ENCODE data around the gene KPNA3. TPM values are rescaled to one million over a fixed set of nuclear protein-coding genes. Genes with fewer than 3 reads are reported as not detected.

KPNA3 gene
- total and polyA plus RNA-seq, 7 experiments from 2014 or later, result 17.0 to 38.7 (median 19.6) TPM

- H3K27me3 ChIP-seq (ENCODE audit: control insufficient read depth in 2 of 2, insufficient read depth in 2 of 2, low read length in 2 of 2), result no peaks in the 10 kb centered on the region
- Mint-ChIP-seq H3K9me3 (no peaks in the 10 kb centered on the region), H3K4me3 (no peak overlapping the region), H3K36me3 (peaks cover 0 to 11% (median 6%) of the 10 kb centered on the region in 5 donors), H3K4me1 (peaks cover 26 to 92% (median 79%) of the 10 kb centered on the region in 7 donors), H3K27ac (no peak overlapping the region), H3K27me3 (no peaks in the 10 kb centered on the region)
- intact Hi-C loops (cut with micrococcal nuclease), result no loop called here
- no peak overlapping the region for H3K4me3 ChIP-seq (ENCODE audit: low read length)
- DNase-seq, result no peak
- no peaks in the 10 kb centered on the region for H3K9me3 ChIP-seq (ENCODE audit: control insufficient read depth in 2 of 3, low read length in 3 of 3)
- no peak for ATAC-seq
- H3K4me1 ChIP-seq (ENCODE audit: control insufficient read depth in 2 of 2, insufficient read depth in 2 of 2, low read length in 2 of 2), result peaks cover 0 to 6% of the 10 kb centered on the region in 2 donors
- H3K27ac ChIP-seq (ENCODE audit: low read depth, low read length), result no peak overlapping the region
- ChIA-PET CTCF (interaction anchor here (0.6 kb wide), 1 partner anchor 127 kb away, joined by 3 read pairs; no protein-coding TSS in a partner anchor), POLR2A (interaction anchor here (2.2 kb wide), 1 partner anchor 10 kb away, joined by 7 read pairs; the partner anchor contains the start of gene KPNA3)
- no peaks in the 10 kb centered on the region for H3K36me3 ChIP-seq (ENCODE audit: control insufficient read depth in 2 of 3, insufficient read depth in 3 of 3, low read length in 3 of 3)
Measured at GRCh38 chr13:49781806-49782205, 10.7 kb downstream of the KPNA3 start.

GRCh38 chr13:49779721-49780120, 12.8 kb downstream of the KPNA3 start:
- POLR2A ChIA-PET, result interaction anchor here (1.0 kb wide), 1 partner anchor 12 kb away, joined by 4 read pairs; no protein-coding TSS in a partner anchor
- no peaks in the 10 kb centered on the region for H3K27me3 Mint-ChIP-seq
- ATAC-seq (no peak), DNase-seq (no peak)
- Histone ChIP-seq H3K27ac (ENCODE audit: low read depth, low read length) (no peak overlapping the region), H3K4me3 (ENCODE audit: low read length) (no peak overlapping the region), H3K9me3 (ENCODE audit: control insufficient read depth in 2 of 3, low read length in 3 of 3) (no peaks in the 10 kb centered on the region), H3K4me1 (ENCODE audit: control insufficient read depth in 2 of 2, insufficient read depth in 2 of 2, low read length in 2 of 2) (peaks cover 0 to 6% of the 10 kb centered on the region in 2 donors), H3K27me3 (ENCODE audit: control insufficient read depth in 2 of 2, insufficient read depth in 2 of 2, low read length in 2 of 2) (no peaks in the 10 kb centered on the region), H3K36me3 (ENCODE audit: control insufficient read depth in 2 of 3, insufficient read depth in 3 of 3, low read length in 3 of 3) (no peaks in the 10 kb centered on the region)
- H3K27ac Mint-ChIP-seq, result no peak overlapping the region
- no peaks in the 10 kb centered on the region for H3K9me3 Mint-ChIP-seq
- intact Hi-C loops (cut with micrococcal nuclease), result no loop called here
- H3K4me3 Mint-ChIP-seq, result peak overlapping the region in 5 of 10 donors; percentile 1 to 30 (median 2)
- peaks cover 18 to 85% (median 72%) of the 10 kb centered on the region in 7 donors for H3K4me1 Mint-ChIP-seq
- CTCF ChIA-PET, result interaction anchor here (0.7 kb wide), 1 partner anchor 9 kb away, joined by 3 read pairs; no protein-coding TSS in a partner anchor
- peaks cover 0 to 4% (median 3%) of the 10 kb centered on the region in 5 donors for H3K36me3 Mint-ChIP-seq

- H3K36me3 ChIP-seq (ENCODE audit: control insufficient read depth in 2 of 3, insufficient read depth in 3 of 3, low read length in 3 of 3), result no peaks in the 10 kb centered on the region
- Mint-ChIP-seq H3K4me3 (peak overlapping the region in 4 of 10 donors; percentile 6 to 49 (median 10)), H3K9me3 (no peaks in the 10 kb centered on the region), H3K36me3 (peaks cover 0 to 5% (median 0%) of the 10 kb centered on the region in 5 donors), H3K4me1 (peaks cover 19 to 80% (median 65%) of the 10 kb centered on the region in 7 donors), H3K27ac (peak overlapping the region in 3 of 9 donors; percentile 8 to 69 (median 40)), H3K27me3 (no peaks in the 10 kb centered on the region)
- H3K9me3 ChIP-seq (ENCODE audit: control insufficient read depth in 2 of 3, low read length in 3 of 3), result no peaks in the 10 kb centered on the region
- no peak for ATAC-seq
- ChIA-PET CTCF (interaction anchor here (0.7 kb wide), 1 partner anchor 107 kb away, joined by 3 read pairs; no protein-coding TSS in a partner anchor), POLR2A (interaction anchor here (0.7 kb wide), 1 partner anchor 66 kb away, joined by 3 read pairs; no protein-coding TSS in a partner anchor)
- DNase-seq, result no peak
- no peak overlapping the region for H3K27ac ChIP-seq (ENCODE audit: low read depth, low read length)
- no peak overlapping the region for H3K4me3 ChIP-seq (ENCODE audit: low read length)
- H3K27me3 ChIP-seq (ENCODE audit: control insufficient read depth in 2 of 2, insufficient read depth in 2 of 2, low read length in 2 of 2), result no peaks in the 10 kb centered on the region
- peaks cover 0 to 6% of the 10 kb centered on the region in 2 donors for H3K4me1 ChIP-seq (ENCODE audit: control insufficient read depth in 2 of 2, insufficient read depth in 2 of 2, low read length in 2 of 2)
- intact Hi-C loops (cut with micrococcal nuclease), result loop anchor here in 1 of 2 donors (2.0 kb wide), 1 partner anchor 19 kb away; no protein-coding TSS in a partner anchor
Measured at GRCh38 chr13:49777746-49778614, 14.5 kb downstream of the KPNA3 start.

- peaks cover 0 to 6% of the 10 kb centered on the region in 2 donors for H3K4me1 ChIP-seq (ENCODE audit: control insufficient read depth in 2 of 2, insufficient read depth in 2 of 2, low read length in 2 of 2)
- DNase-seq, result no peak
- Mint-ChIP-seq H3K9me3 (no peaks in the 10 kb centered on the region), H3K4me3 (no peak overlapping the region), H3K36me3 (peaks cover 0 to 8% (median 4%) of the 10 kb centered on the region in 5 donors), H3K27me3 (no peaks in the 10 kb centered on the region), H3K4me1 (peaks cover 19 to 81% (median 65%) of the 10 kb centered on the region in 7 donors), H3K27ac (no peak overlapping the region)
- no peaks in the 10 kb centered on the region for H3K36me3 ChIP-seq (ENCODE audit: control insufficient read depth in 2 of 3, insufficient read depth in 3 of 3, low read length in 3 of 3)
- ChIA-PET POLR2A (no interaction called here), CTCF (interaction anchor here (1.4 kb wide), 1 partner anchor 14 kb away, joined by 3 read pairs; no protein-coding TSS in a partner anchor)
- no peak for ATAC-seq
- H3K9me3 ChIP-seq (ENCODE audit: control insufficient read depth in 2 of 3, low read length in 3 of 3), result no peaks in the 10 kb centered on the region
- intact Hi-C loops (cut with micrococcal nuclease), result loop anchor here in 1 of 2 donors (2.0 kb wide), 1 partner anchor 18 kb away; no protein-coding TSS in a partner anchor
- no peak overlapping the region for H3K4me3 ChIP-seq (ENCODE audit: low read length)
- no peak overlapping the region for H3K27ac ChIP-seq (ENCODE audit: low read depth, low read length)
- H3K27me3 ChIP-seq (ENCODE audit: control insufficient read depth in 2 of 2, insufficient read depth in 2 of 2, low read length in 2 of 2), result no peaks in the 10 kb centered on the region
Measured at GRCh38 chr13:49776871-49777270, 15.6 kb downstream of the KPNA3 start.

- intact Hi-C loops (cut with micrococcal nuclease), result loop anchor here in 1 of 2 donors (2.0 kb wide), 1 partner anchor 16 kb away; no protein-coding TSS in a partner anchor
- H3K36me3 ChIP-seq (ENCODE audit: control insufficient read depth in 2 of 3, insufficient read depth in 3 of 3, low read length in 3 of 3), result no peaks in the 10 kb centered on the region
- H3K27ac ChIP-seq (ENCODE audit: low read depth, low read length), result no peak overlapping the region
- ChIA-PET POLR2A (no interaction called here), CTCF (no interaction called here)
- H3K9me3 ChIP-seq (ENCODE audit: control insufficient read depth in 2 of 3, low read length in 3 of 3), result no peaks in the 10 kb centered on the region
- Mint-ChIP-seq H3K4me3 (no peak overlapping the region), H3K9me3 (no peaks in the 10 kb centered on the region), H3K36me3 (peaks cover 0 to 16% (median 3%) of the 10 kb centered on the region in 5 donors), H3K4me1 (peaks cover 16 to 69% (median 54%) of the 10 kb centered on the region in 7 donors), H3K27me3 (no peaks in the 10 kb centered on the region), H3K27ac (no peak overlapping the region)
- no peak for DNase-seq
- H3K27me3 ChIP-seq (ENCODE audit: control insufficient read depth in 2 of 2, insufficient read depth in 2 of 2, low read length in 2 of 2), result no peaks in the 10 kb centered on the region
- no peak overlapping the region for H3K4me3 ChIP-seq (ENCODE audit: low read length)
- ATAC-seq, result no peak
- peaks cover 0 to 6% of the 10 kb centered on the region in 2 donors for H3K4me1 ChIP-seq (ENCODE audit: control insufficient read depth in 2 of 2, insufficient read depth in 2 of 2, low read length in 2 of 2)
Measured at GRCh38 chr13:49774376-49775005, 18.0 kb downstream of the KPNA3 start.

GRCh38 chr13:49772828-49773227, 19.7 kb downstream of the KPNA3 start:
- H3K27me3 Mint-ChIP-seq, result no peaks in the 10 kb centered on the region

More at GRCh38 chr13:49772828-49773227, 19.7 kb downstream of the KPNA3 start:
- no peak for ATAC-seq
- intact Hi-C loops (cut with micrococcal nuclease), result no loop called here
- H3K4me3 ChIP-seq (ENCODE audit: low read length), result no peak overlapping the region
- no peaks in the 10 kb centered on the region for H3K9me3 ChIP-seq (ENCODE audit: control insufficient read depth in 2 of 3, low read length in 3 of 3)
- Mint-ChIP-seq H3K9me3 (no peaks in the 10 kb centered on the region), H3K36me3 (peaks cover 0 to 16% (median 3%) of the 10 kb centered on the region in 5 donors), H3K27ac (no peak overlapping the region), H3K4me3 (no peak overlapping the region), H3K4me1 (peaks cover 11 to 62% (median 49%) of the 10 kb centered on the region in 7 donors)
- DNase-seq, result no peak
- no peak overlapping the region for H3K27ac ChIP-seq (ENCODE audit: low read depth, low read length)
- peaks cover 0 to 1% of the 10 kb centered on the region in 2 donors for H3K4me1 ChIP-seq (ENCODE audit: control insufficient read depth in 2 of 2, insufficient read depth in 2 of 2, low read length in 2 of 2)
- no peaks in the 10 kb centered on the region for H3K36me3 ChIP-seq (ENCODE audit: control insufficient read depth in 2 of 3, insufficient read depth in 3 of 3, low read length in 3 of 3)
- POLR2A ChIA-PET, result no interaction called here
- H3K27me3 ChIP-seq (ENCODE audit: control insufficient read depth in 2 of 2, insufficient read depth in 2 of 2, low read length in 2 of 2), result no peaks in the 10 kb centered on the region
- CTCF ChIA-PET, result no interaction called here

Measured in naive thymus-derived CD4-positive, alpha-beta T cell (primary cell).